Ishikawa (cell line): ENCODE results near the gene MSH6.

Experiments used
- CEBPB ChIP-seq: IDR thresholded peaks from 2 replicates; pipeline ENCODE4 v1.6.1; 2012
- CREB1 ChIP-seq: IDR thresholded peaks from 2 replicates; pipeline ENCODE4 v1.6.1; 2012; ENCODE audit warnings: low read depth
- EGR1 ChIP-seq: IDR thresholded peaks from 2 replicates; pipeline ENCODE4 v1.6.1; 2012
- EP300 ChIP-seq: IDR thresholded peaks from 2 replicates; pipeline ENCODE4 v1.6.1; 2012; ENCODE audit warnings: borderline replicate concordance
- FOXM1 ChIP-seq: IDR thresholded peaks from 2 replicates; pipeline ENCODE4 v1.6.1; 2012; ENCODE audit warnings: low read depth, borderline replicate concordance
- NFIC ChIP-seq: IDR thresholded peaks from 2 replicates; pipeline ENCODE4 v1.6.1; 2012
- RAD21 ChIP-seq: IDR thresholded peaks from 2 replicates; pipeline ENCODE4 v1.6.1; 2012; ENCODE audit warnings: low read depth
- REST ChIP-seq: IDR thresholded peaks from 2 replicates; pipeline ENCODE4 v1.6.1; 2012; ENCODE audit warnings: low read depth, mild to moderate bottlenecking
- TAF1 ChIP-seq: IDR thresholded peaks from 2 replicates; pipeline ENCODE4 v1.6.1; 2012; ENCODE audit warnings: low read depth, mild to moderate bottlenecking
- TCF12 ChIP-seq: IDR thresholded peaks from 2 replicates; pipeline ENCODE4 v1.6.1; 2012; ENCODE audit warnings: low read depth
- TEAD4 ChIP-seq: IDR thresholded peaks from 2 replicates; pipeline ENCODE4 v1.6.1; 2012
- YY1 ChIP-seq: IDR thresholded peaks from 2 replicates; pipeline ENCODE4 v1.6.1; 2012; ENCODE audit warnings: low read depth
- ZBTB7A ChIP-seq: IDR thresholded peaks from 2 replicates; pipeline ENCODE4 v1.6.1; 2012; ENCODE audit warnings: low read depth
- TF ChIP-seq, protein P1 (sequence below): IDR thresholded peaks from 2 replicates; pipeline ENCODE4 v1.6.1; 2012
- TF ChIP-seq, protein P2 (sequence below): IDR thresholded peaks from 2 replicates; pipeline ENCODE4 v1.6.1; 2012

Gene MSH6

GRCh38 chr2:47799031-47799609 is 16.2 kb downstream of the MSH6 start:
- TF ChIP-seq TCF12 (no peak), ZBTB7A (no peak)

DNA sequence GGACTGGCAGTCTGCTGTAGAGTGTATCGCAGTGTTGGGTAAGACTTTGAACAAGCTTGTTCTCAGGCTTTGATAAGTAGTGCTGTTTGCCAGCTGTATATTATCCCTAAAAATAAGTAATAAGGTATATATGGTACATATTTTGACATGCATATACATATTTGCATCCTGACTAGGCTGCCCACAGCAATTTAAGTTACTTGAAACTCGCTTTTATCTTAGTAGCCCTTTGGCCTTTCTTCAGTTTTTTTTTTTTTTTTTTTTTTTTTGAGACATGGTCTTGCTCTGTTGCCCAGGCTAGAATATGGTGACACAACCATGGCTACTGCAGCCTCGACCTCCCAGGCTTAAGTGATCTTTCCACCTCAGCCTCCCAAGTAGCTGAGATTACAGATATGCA is 18.2 kb downstream of the MSH6 start:
- no peak for TF ChIP-seq RAD21
- TF ChIP-seq, protein P1, sequence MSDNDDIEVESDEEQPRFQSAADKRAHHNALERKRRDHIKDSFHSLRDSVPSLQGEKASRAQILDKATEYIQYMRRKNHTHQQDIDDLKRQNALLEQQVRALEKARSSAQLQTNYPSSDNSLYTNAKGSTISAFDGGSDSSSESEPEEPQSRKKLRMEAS: no peak
- TF ChIP-seq TCF12: no peak
- TF ChIP-seq ZBTB7A: no peak
- TF ChIP-seq TAF1: no peak
- TF ChIP-seq, protein P2, sequence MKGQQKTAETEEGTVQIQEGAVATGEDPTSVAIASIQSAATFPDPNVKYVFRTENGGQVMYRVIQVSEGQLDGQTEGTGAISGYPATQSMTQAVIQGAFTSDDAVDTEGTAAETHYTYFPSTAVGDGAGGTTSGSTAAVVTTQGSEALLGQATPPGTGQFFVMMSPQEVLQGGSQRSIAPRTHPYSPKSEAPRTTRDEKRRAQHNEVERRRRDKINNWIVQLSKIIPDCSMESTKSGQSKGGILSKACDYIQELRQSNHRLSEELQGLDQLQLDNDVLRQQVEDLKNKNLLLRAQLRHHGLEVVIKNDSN: no peak
- TF ChIP-seq REST: no peak
- no peak for TF ChIP-seq YY1

- TF ChIP-seq EGR1: no peak
- TF ChIP-seq ZBTB7A: no peak
- TF ChIP-seq CREB1: no peak
- no peak for TF ChIP-seq RAD21
- no peak for TF ChIP-seq TEAD4
- no peak for TF ChIP-seq REST
- no peak for TF ChIP-seq TAF1
- no peak for TF ChIP-seq CEBPB
- TF ChIP-seq TCF12: no peak
- no peak for TF ChIP-seq FOXM1
- TF ChIP-seq EP300: no peak
- TF ChIP-seq, protein P1: no peak
Observed at GRCh38 chr2:47803363-47803762, 20.4 kb downstream of the MSH6 start.

GRCh38 chr2:47803770-47804169 is 20.8 kb downstream of the MSH6 start:
- TF ChIP-seq YY1 (no peak), TCF12 (no peak), EP300 (no peak), REST (no peak), FOXM1 (no peak), NFIC (no peak), CEBPB (no peak), EGR1 (no peak), RAD21 (no peak), TAF1 (no peak), TEAD4 (no peak), CREB1 (no peak), ZBTB7A (no peak)
- TF ChIP-seq, protein P1: no peak
- TF ChIP-seq, protein P2: no peak
